ENCODE data around the gene IFNG-AS1. TPM values are rescaled to one million over a fixed set of nuclear protein-coding genes. Genes with fewer than 3 reads are reported as not detected.

The IFNG-AS1 gene
- total RNA-seq = 4.9 TPM

DNA sequence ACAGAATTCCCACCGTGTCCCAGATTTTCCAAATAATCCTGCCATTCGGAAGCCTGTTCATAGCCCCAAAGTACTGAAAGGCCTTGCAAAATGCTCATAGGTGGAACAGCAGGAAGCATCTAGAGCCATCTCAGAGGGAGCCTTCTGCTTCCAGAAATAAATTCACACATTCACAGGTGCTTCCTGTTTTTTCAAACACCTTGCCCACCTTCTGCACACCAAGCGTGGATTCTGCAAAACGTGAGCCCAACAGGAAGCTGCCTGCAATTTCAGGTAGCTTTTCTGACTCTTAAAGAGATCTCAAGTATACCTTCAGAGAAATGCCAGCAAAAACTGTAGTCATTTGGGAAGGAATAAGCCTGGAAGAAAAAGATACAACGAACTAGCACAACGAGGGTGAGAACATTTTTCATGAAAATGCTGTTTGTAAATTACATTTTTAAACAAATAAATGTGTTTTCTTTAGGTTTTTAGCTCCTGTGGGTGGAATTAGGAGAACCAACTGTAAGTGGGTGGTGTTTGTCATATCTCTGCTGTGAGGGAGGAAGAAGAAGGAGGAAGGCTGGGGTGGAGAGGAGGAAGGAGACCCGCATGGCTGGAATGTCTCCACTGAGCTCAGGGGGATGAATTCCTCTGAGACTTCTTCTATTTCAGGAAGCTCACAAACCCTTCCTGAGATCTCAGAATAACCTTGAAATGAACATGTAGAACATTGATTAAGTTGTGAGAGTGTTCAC is at the start of gene IFNG-AS1:
Gene IFNG-AS1 (plus strand): TSS at position 264 of the 737 bp plus-strand sequence.

Other genes with a start within 250 kb of the IFNG-AS1 start
- not detected for gene IFNG, start 170.3 kb downstream of the IFNG-AS1 start, total RNA-seq
- gene IL26, start 236.4 kb downstream of the IFNG-AS1 start, total RNA-seq = not detected

Data from camera-type eye (tissue), 1 donor.